Measurements from ENCODE around the gene SPATA31E1.

Gene SPATA31E1

DNA sequence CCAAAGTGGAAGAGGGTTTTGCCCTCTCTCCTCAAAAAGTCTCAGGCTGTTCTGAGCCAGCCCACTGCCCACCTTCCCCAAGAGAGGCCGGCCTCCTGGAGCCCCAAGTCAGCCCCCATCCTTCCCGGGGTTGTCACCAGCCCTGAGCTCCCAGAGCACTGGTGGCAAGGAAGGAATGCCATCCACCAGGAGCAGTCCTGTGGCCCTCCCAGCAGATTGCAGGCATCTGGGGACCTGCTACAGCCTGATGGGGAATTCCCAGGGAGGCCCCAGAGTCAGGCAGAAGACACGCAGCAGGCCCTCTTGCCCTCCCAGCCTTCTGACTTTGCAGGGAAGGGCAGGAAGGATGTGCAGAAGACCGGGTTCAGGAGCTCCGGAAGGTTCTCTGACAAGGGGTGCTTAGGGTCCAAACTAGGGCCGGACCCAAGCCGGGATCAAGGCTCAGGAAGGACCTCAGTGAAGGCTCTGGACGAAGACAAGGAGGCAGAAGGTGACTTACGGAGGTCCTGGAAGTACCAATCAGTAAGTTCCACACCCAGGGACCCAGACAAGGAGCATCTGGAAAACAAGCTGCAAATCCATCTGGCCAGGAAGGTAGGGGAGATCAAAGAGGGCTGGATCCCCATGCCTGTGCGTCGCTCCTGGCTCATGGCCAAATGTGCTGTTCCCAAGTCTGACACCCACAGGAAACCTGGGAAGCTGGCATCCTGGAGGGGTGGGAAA lies 3.7 kb downstream of the SPATA31E1 start:
- H3K9ac ChIP-seq (ENCODE audit: low read depth, low read length): no peak overlapping the region
- H3K27me3 ChIP-seq (ENCODE audit: control insufficient read depth, insufficient read depth, low read length): no peaks in the 10 kb centered on the region
- no peaks in the 10 kb centered on the region for H3K36me3 ChIP-seq (ENCODE audit: control insufficient read depth, insufficient read depth, low read length)
- H3K4me1 ChIP-seq (ENCODE audit: control insufficient read depth, insufficient read depth, low read length): no peaks in the 10 kb centered on the region
- H3K27ac ChIP-seq (ENCODE audit: low read depth, low read length): no peak overlapping the region
- no peaks in the 10 kb centered on the region for H3K9me3 ChIP-seq (ENCODE audit: control insufficient read depth, insufficient read depth, low read length)
- no peak overlapping the region for H3K4me3 ChIP-seq (ENCODE audit: low read depth, low read length)

DNA sequence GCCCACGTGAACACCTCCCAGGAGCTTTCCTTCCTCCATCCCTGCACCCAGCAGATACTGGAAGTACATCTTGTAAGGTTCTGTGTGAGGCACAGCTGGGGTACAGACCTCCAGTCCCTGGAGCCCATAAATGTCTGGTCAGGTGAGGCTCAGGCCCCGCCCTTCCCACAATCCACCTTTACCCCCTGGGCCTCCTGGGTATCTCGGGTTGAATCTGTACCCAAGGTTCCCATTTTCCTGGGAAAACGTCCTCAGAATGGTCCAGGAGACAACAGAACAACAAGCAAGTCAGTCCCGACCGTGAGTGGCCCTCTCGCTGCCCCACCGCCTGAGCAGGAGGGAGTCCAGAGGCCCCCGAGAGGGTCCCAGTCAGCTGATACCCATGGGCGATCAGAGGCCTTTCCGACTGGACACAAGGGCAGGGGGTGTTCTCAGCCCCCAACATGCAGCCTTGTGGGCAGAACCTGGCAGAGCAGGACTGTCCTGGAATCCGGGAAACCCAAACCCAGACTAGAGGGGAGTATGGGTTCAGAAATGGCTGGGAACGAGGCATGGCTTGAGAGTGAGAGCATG lies 4.3 kb downstream of the SPATA31E1 start:
- Histone ChIP-seq H3K27ac (ENCODE audit: low read depth, low read length) (no peak overlapping the region), H3K4me1 (ENCODE audit: control insufficient read depth, insufficient read depth, low read length) (no peaks in the 10 kb centered on the region), H3K4me3 (ENCODE audit: low read depth, low read length) (no peak overlapping the region), H3K27me3 (ENCODE audit: control insufficient read depth, insufficient read depth, low read length) (no peaks in the 10 kb centered on the region), H3K9ac (ENCODE audit: low read depth, low read length) (no peak overlapping the region), H3K36me3 (ENCODE audit: control insufficient read depth, insufficient read depth, low read length) (no peaks in the 10 kb centered on the region), H3K9me3 (ENCODE audit: control insufficient read depth, insufficient read depth, low read length) (no peaks in the 10 kb centered on the region)

DNA sequence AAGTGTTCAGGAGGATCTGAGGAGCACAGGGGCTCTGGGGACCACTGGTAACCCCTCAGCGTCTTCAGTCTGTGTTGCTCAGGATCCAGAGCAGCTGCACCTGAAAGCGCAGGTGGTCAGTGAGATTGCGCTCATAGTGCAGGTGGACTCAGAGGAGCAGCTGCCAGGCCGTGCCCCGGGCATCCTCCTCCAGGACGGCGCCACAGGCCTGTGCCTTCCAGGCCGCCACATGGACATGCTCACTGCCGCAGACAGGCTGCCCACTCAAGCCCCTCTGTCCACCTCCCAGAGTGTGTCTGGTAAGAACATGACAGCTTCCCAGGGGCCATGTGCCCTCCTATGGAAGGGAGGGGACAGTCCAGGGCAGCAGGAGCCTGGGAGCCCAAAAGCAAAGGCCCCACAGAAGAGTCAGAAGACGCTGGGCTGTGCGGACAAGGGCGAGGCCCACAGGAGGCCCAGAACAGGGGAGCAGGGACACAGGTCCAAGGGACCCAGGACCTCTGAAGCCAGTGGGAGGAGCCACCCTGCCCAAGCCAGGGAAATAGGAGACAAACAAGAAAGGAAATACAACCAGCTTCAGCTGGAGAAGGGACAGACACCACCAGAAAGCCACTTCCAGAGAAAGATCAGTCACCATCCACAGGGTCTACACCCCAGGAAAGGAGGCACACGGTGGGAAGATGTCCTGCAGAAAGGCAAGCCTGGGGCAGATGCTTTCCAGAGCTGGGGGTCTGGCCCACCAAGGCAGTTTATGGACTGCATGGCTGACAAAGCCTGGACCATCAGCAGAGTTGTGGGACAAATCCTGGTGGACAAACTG lies 5.2 kb downstream of the SPATA31E1 start:
- Histone ChIP-seq H3K4me3 (ENCODE audit: low read depth, low read length) (no peak overlapping the region), H3K36me3 (ENCODE audit: control insufficient read depth, insufficient read depth, low read length) (no peaks in the 10 kb centered on the region), H3K9ac (ENCODE audit: low read depth, low read length) (no peak overlapping the region), H3K4me1 (ENCODE audit: control insufficient read depth, insufficient read depth, low read length) (no peaks in the 10 kb centered on the region), H3K27me3 (ENCODE audit: control insufficient read depth, insufficient read depth, low read length) (no peaks in the 10 kb centered on the region), H3K27ac (ENCODE audit: low read depth, low read length) (no peak overlapping the region), H3K9me3 (ENCODE audit: control insufficient read depth, insufficient read depth, low read length) (no peaks in the 10 kb centered on the region)

DNA sequence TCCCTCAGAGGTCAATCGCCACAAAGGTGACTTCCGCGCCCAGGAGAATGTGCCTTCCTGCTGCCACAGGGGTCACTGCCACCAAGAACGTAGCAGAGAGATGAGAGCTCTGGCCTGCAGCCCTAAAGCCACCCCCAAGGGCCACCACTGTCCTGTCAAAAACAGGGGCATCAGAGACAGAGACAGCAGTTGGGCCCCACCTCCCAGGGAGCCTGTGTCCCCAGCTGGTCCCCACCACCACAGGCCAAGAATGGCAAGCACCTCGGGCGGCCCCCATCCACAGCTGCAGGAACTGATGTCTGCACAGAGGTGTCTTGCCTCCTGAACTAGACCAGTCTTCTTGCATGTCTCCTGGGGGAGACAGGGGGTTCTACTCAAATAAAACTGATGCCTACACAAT lies 5.8 kb downstream of the SPATA31E1 start:
- Histone ChIP-seq H3K9me3 (ENCODE audit: control insufficient read depth, insufficient read depth, low read length) (no peaks in the 10 kb centered on the region), H3K36me3 (ENCODE audit: control insufficient read depth, insufficient read depth, low read length) (no peaks in the 10 kb centered on the region), H3K9ac (ENCODE audit: low read depth, low read length) (no peak overlapping the region), H3K27ac (ENCODE audit: low read depth, low read length) (no peak overlapping the region), H3K4me1 (ENCODE audit: control insufficient read depth, insufficient read depth, low read length) (no peaks in the 10 kb centered on the region), H3K27me3 (ENCODE audit: control insufficient read depth, insufficient read depth, low read length) (no peaks in the 10 kb centered on the region), H3K4me3 (ENCODE audit: low read depth, low read length) (no peak overlapping the region)

DNA sequence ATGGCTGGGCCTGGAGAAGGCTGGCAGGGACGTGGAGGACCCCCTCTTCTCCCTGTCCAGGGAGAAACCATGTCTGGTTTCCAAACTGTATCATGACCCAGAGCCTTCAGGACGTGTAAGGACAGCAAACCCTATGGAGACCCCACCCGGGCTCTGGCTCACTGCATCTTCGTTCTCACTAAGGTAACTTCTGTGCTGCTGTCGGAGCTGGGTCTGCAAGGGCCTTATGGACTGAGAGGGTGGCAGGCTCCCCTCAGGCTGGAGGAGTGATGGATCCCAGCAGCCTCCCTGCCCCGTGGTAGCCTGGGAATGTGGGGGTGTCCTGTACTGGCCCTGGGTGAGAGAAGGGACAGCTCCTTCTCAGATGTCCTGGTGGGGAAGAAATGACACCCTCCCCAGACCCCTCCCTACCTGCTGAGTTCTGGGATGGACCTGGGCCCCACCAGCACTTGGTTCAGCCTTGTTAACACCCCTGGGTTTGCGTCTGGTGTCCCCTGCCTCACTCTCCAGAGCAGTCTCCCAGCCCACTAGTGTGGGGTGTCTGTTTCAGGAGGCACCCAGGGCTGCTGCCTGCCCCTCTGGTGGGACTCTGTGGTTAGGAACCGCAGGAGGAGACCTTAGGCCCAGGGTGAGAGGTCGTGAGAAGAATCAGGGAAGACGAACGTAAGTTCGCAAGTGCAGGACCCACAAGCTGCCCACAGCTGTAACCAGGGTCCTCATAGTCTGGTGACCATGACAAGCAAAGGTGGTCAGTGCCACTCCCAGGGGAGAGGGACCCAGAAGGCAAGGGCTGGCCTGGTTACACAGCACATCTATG lies 6.6 kb downstream of the SPATA31E1 start:
- Histone ChIP-seq H3K9me3 (ENCODE audit: control insufficient read depth, insufficient read depth, low read length) (no peaks in the 10 kb centered on the region), H3K36me3 (ENCODE audit: control insufficient read depth, insufficient read depth, low read length) (no peaks in the 10 kb centered on the region), H3K27me3 (ENCODE audit: control insufficient read depth, insufficient read depth, low read length) (no peaks in the 10 kb centered on the region), H3K4me3 (ENCODE audit: low read depth, low read length) (no peak overlapping the region), H3K9ac (ENCODE audit: low read depth, low read length) (no peak overlapping the region), H3K4me1 (ENCODE audit: control insufficient read depth, insufficient read depth, low read length) (no peaks in the 10 kb centered on the region), H3K27ac (ENCODE audit: low read depth, low read length) (no peak overlapping the region)

DNA sequence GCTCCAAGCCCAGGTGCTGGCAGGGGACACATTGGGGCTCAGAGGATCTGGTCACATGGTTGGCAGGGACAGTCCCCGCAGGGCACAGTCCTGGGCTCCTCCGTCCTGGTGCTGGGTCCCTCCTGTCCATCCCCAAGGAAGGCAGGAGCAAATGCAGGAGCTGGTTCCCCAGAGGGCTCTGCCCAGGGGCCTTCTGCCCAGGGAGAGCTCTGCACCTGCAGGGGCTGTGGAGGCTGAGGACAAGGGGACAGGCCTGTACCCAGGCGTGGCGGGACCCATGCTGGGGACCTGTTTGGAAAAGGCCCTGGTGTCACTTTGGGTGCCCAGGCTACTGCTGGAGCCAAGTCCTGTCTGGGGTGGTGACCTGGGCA lies 7.2 kb downstream of the SPATA31E1 start:
- no peaks in the 10 kb centered on the region for H3K27me3 ChIP-seq (ENCODE audit: control insufficient read depth, insufficient read depth, low read length)
- no peaks in the 10 kb centered on the region for H3K4me1 ChIP-seq (ENCODE audit: control insufficient read depth, insufficient read depth, low read length)
- no peaks in the 10 kb centered on the region for H3K9me3 ChIP-seq (ENCODE audit: control insufficient read depth, insufficient read depth, low read length)
- no peak overlapping the region for H3K4me3 ChIP-seq (ENCODE audit: low read depth, low read length)
- H3K36me3 ChIP-seq (ENCODE audit: control insufficient read depth, insufficient read depth, low read length): no peaks in the 10 kb centered on the region
- no peak overlapping the region for H3K9ac ChIP-seq (ENCODE audit: low read depth, low read length)
- no peak overlapping the region for H3K27ac ChIP-seq (ENCODE audit: low read depth, low read length)

DNA sequence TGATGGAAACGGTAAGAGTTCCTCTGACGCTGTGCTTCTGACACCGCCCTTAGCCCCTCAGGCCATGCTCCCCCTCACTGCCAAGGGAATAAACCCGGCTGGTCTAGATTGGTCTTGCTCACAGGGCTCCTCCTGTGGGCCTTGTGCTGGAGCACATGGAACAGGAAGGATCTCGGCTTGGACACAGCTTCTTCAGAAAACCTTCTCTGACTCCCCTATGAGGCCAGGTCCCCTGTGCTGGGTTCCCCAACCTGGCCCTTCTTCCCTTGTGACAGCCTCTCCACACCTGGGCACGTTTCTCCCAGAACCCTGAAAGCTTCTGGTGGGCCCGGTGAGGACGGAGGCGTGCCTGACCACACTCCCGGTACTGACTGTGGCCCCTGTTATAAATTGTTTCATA lies 8.2 kb downstream of the SPATA31E1 start:
- Histone ChIP-seq H3K4me3 (ENCODE audit: low read depth, low read length) (no peak overlapping the region), H3K9me3 (ENCODE audit: control insufficient read depth, insufficient read depth, low read length) (no peaks in the 10 kb centered on the region), H3K9ac (ENCODE audit: low read depth, low read length) (no peak overlapping the region), H3K27me3 (ENCODE audit: control insufficient read depth, insufficient read depth, low read length) (no peaks in the 10 kb centered on the region), H3K27ac (ENCODE audit: low read depth, low read length) (no peak overlapping the region), H3K4me1 (ENCODE audit: control insufficient read depth, insufficient read depth, low read length) (no peaks in the 10 kb centered on the region), H3K36me3 (ENCODE audit: control insufficient read depth, insufficient read depth, low read length) (no peaks in the 10 kb centered on the region)

DNA sequence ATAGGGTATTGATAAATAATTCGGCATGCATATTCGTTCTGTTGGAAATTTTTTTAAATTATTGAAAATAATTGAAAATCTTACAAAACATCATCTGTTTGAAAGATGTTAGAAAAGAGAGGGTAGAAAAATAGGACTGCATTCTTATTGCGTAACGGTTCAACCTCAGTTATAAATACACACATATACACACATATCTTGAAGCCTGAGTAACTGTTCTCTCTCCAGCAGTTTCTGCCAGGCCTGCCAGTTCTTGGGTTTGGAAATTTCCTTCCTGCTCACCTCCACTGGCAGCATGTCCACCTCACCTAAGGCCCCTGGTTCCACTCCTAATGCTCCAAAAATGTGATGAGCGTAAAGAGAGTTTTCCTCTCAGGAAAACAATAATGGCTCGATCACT lies 9.1 kb downstream of the SPATA31E1 start:
- Histone ChIP-seq H3K4me3 (ENCODE audit: low read depth, low read length) (no peak overlapping the region), H3K9me3 (ENCODE audit: control insufficient read depth, insufficient read depth, low read length) (no peaks in the 10 kb centered on the region), H3K27ac (ENCODE audit: low read depth, low read length) (no peak overlapping the region), H3K4me1 (ENCODE audit: control insufficient read depth, insufficient read depth, low read length) (no peaks in the 10 kb centered on the region), H3K36me3 (ENCODE audit: control insufficient read depth, insufficient read depth, low read length) (no peaks in the 10 kb centered on the region), H3K27me3 (ENCODE audit: control insufficient read depth, insufficient read depth, low read length) (no peaks in the 10 kb centered on the region), H3K9ac (ENCODE audit: low read depth, low read length) (no peak overlapping the region)

DNA sequence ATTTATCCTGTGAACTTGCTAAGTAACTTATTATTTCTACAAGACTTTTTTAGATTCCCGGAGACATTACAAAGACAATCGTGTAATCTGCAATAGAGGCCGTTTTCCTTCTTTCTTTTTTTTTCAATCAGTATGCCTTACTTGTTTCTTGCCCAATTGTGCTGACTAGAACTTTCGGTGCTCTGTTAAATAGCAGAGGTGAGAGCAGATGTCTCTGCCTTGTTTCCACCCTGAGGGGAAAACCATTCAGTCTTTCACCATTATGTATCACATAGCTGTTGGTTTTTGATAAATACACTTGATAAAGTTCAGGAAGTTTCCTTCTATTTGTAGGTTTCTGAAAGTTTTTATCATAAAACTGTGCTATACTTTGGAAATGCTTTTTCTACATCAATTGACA lies 10.3 kb downstream of the SPATA31E1 start:
- no peak overlapping the region for H3K27ac ChIP-seq (ENCODE audit: low read depth, low read length)
- no peaks in the 10 kb centered on the region for H3K36me3 ChIP-seq (ENCODE audit: control insufficient read depth, insufficient read depth, low read length)
- H3K4me1 ChIP-seq (ENCODE audit: control insufficient read depth, insufficient read depth, low read length): no peaks in the 10 kb centered on the region
- no peaks in the 10 kb centered on the region for H3K9me3 ChIP-seq (ENCODE audit: control insufficient read depth, insufficient read depth, low read length)
- H3K9ac ChIP-seq (ENCODE audit: low read depth, low read length): no peak overlapping the region
- H3K4me3 ChIP-seq (ENCODE audit: low read depth, low read length): no peak overlapping the region
- no peaks in the 10 kb centered on the region for H3K27me3 ChIP-seq (ENCODE audit: control insufficient read depth, insufficient read depth, low read length)

DNA sequence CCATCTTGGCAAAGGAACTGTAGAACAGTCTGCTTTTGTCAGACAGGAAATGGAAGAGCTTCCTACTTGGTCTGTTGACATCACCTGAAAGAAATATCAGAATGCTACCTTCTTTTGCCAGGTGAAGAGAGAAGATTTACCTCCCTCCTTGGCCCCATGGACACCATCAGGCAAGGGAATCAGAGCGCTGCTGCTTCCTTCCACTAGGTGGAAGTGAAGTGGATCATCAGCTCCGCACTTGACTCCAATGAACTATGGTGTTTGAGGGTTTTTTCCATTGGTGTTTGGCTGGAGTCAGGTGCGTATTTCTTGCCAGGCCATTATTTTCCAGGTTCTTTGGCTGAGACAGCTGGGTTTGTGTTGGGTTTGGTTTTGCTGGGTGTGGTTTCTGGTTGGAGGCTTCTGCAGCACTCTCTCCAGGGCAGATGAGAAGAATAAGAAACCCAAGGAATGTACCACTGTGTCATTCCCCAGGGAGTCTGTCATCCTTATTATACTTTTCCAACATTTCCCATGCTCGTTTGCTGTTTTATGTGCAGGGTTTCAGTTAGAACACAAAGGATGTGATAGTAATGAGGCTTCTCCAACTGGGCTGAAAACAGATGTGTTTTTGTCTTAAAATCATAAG lies 12.4 kb downstream of the SPATA31E1 start:
- Histone ChIP-seq H3K9me3 (ENCODE audit: control insufficient read depth, insufficient read depth, low read length) (no peaks in the 10 kb centered on the region), H3K27ac (ENCODE audit: low read depth, low read length) (no peak overlapping the region), H3K36me3 (ENCODE audit: control insufficient read depth, insufficient read depth, low read length) (no peaks in the 10 kb centered on the region), H3K27me3 (ENCODE audit: control insufficient read depth, insufficient read depth, low read length) (no peaks in the 10 kb centered on the region), H3K4me1 (ENCODE audit: control insufficient read depth, insufficient read depth, low read length) (no peaks in the 10 kb centered on the region), H3K4me3 (ENCODE audit: low read depth, low read length) (no peak overlapping the region), H3K9ac (ENCODE audit: low read depth, low read length) (no peak overlapping the region)

Data from HUES48 (cell line).